K562 (cell line): Measurements from ENCODE around the gene ASPHD2. TPM values are rescaled to one million over a fixed set of nuclear protein-coding genes. Genes with fewer than 3 reads are reported as not detected.
"Not testable (repeated sequence)": the region's sequence is repeated elsewhere in the genome, so short reads cannot be mapped to it uniquely, and the experiment has no call there.

ENCODE experiments used
- ATAC-seq: fragments of 200-7000 bp; cut with Tn5 transposase; 3 replicates; pipeline ENCODE4 v1.9.1; 2020; ENCODE audit warnings: moderate library complexity
- BruUV-seq: library from RNA; stranded (reverse); fragments of 400-500 nt; replicated peaks from 2 replicates; lab custom pipeline; 2021; lab: Mats Ljungman, UMichigan
- CTCF ChIA-PET: fragments of 300-600 bp; formaldehyde crosslinking; extraction: SDS; loops from one replicate; lab custom pipeline; 2021; ENCODE audit warnings: low intra/inter-chr PET ratio; lab: Yijun Ruan, JAX
- POLR2A ChIA-PET: fragments of 300-600, 350-650 bp; sonication (Branson Sonifier 250); formaldehyde crosslinking; extraction: SDS; loops from one replicate; lab custom pipeline; 2021; ENCODE audit warnings: antibody characterized with exemption, inconsistent platforms; lab: Yijun Ruan, JAX
- DNase-seq, 4 experiments: peaks; one replicate each; pipeline versions ENCODE4 v3.0.0 to v3.0.0-alpha.2; 2011 to 2018; ENCODE audit warnings: low spot score in 3 of 4, mixed read lengths in 3 of 4; ENCODE audit errors: extremely low read depth in 1 of 4
- FAIRE-seq: peaks from 2 replicates; lab custom pipeline; 2011; peaks lifted over from hg19 to GRCh38; lab: Jason Lieb, UNC
- H2AFZ ChIP-seq: 2 replicates; pipeline ENCODE4 v1.6.0; 2011; ENCODE audit warnings: low read depth, low read length, control low read depth, inconsistent platforms
- H3K27ac ChIP-seq: fragments of 200-600 bp; 3 replicates; pipeline ENCODE4 v1.8.0; 2011; ENCODE audit warnings: low read depth, mild to moderate bottlenecking, control low read depth, inconsistent platforms, low read length, moderate library complexity, mixed read lengths; ENCODE audit errors: extremely low read depth
- H3K27me3 ChIP-seq, 2 experiments: fragments of 300-600 bp in 1 of 2; 2 replicates in 1 of 2; 3 replicates in 1 of 2; pipeline versions ENCODE4 v1.6.0 to v1.8.0; 2011; ENCODE audit warnings: inconsistent platforms in 2 of 2, low read length in 2 of 2, mild to moderate bottlenecking in 1 of 2, mixed read lengths in 1 of 2, moderate library complexity in 1 of 2; ENCODE audit not compliant: control insufficient read depth in 2 of 2, insufficient read depth in 2 of 2
- H3K36me3 ChIP-seq: fragments of 300-600 bp; 3 replicates; pipeline ENCODE4 v1.8.0; 2011; ENCODE audit warnings: mild to moderate bottlenecking, low read length, inconsistent platforms; ENCODE audit not compliant: control insufficient read depth, insufficient read depth
- H3K4me1 ChIP-seq, 2 experiments: fragments of 200-600 bp in 1 of 2; replicated peaks in 1 of 2; 2 replicates in 1 of 2; 3 replicates in 1 of 2; pipeline versions ENCODE4 v1.5.1 to v1.8.0; 2011; ENCODE audit warnings: inconsistent platforms in 2 of 2, low read length in 2 of 2, mild to moderate bottlenecking in 1 of 2, mixed read lengths in 1 of 2, moderate library complexity in 1 of 2; ENCODE audit not compliant: control insufficient read depth in 2 of 2, insufficient read depth in 2 of 2
- H3K4me2 ChIP-seq: 2 replicates; pipeline ENCODE4 v1.6.1; 2011; ENCODE audit warnings: low read length, control low read depth, inconsistent platforms, mixed read lengths; ENCODE audit not compliant: insufficient read depth
- H3K4me3 ChIP-seq: fragments of 200-600 bp; sonication (generic), shearing (Covaris generic); 2 replicates; pipeline ENCODE4 v1.5.1; 2016; ENCODE audit warnings: control low read depth, inconsistent platforms
- H3K79me2 ChIP-seq: fragments of 200-600 bp; 3 replicates; pipeline ENCODE4 v1.8.0; 2011; ENCODE audit warnings: low read length, inconsistent platforms; ENCODE audit not compliant: control insufficient read depth, insufficient read depth
- H3K9ac ChIP-seq, 2 experiments: 2 replicates each; pipeline versions ENCODE4 v1.6.0 to v1.6.1; 2011; ENCODE audit warnings: low read depth in 2 of 2, low read length in 2 of 2, control low read depth in 1 of 2, inconsistent platforms in 1 of 2, mild to moderate bottlenecking in 1 of 2, mixed read lengths in 1 of 2; ENCODE audit not compliant: insufficient read depth in 1 of 2
- H3K9me1 ChIP-seq: one replicate; pipeline ENCODE4 v1.6.0; 2011; ENCODE audit warnings: inconsistent platforms, mild to moderate bottlenecking, low read length, moderate library complexity; ENCODE audit not compliant: control insufficient read depth, insufficient read depth
- H3K9me3 ChIP-seq: replicated peaks from 2 replicates; pipeline ENCODE4 v1.5.1; 2011; ENCODE audit warnings: low read depth, low read length, inconsistent platforms; ENCODE audit not compliant: control insufficient read depth, insufficient read depth
- H4K20me1 ChIP-seq: replicated peaks from 2 replicates; pipeline ENCODE4 v1.6.1; 2011; ENCODE audit warnings: low read length, inconsistent platforms, mixed read lengths; ENCODE audit not compliant: control insufficient read depth, insufficient read depth
- SFPQ ChIP-seq: fragments of 200-400 bp; formaldehyde crosslinking; IDR thresholded peaks from 2 replicates; pipeline ENCODE4 v1.6.1; 2017; ENCODE audit warnings: mild to moderate bottlenecking, low read depth, low read length, moderate library complexity
- WGBS: fragments of 100-300 bp; shearing (Covaris generic); methylation state at CpG from one replicate; pipeline ENCODE4 v1.1.6; 2016; ENCODE audit warnings: low coverage, mixed read lengths; ENCODE audit not compliant: insufficient coverage; ENCODE audit errors: missing lambda C conversion rate; 5-methylcytosine and 5-hydroxymethylcytosine counted together
- in situ Hi-C: fragments of 300-500 bp; cut with MboI; formaldehyde crosslinking; loops from 4 replicates; pipeline ENCODE4 v1.15.0; 2018; ENCODE audit warnings: inconsistent platforms, mixed read lengths
- intact Hi-C: fragments of 100-400 bp; cut with micrococcal nuclease; formaldehyde crosslinking; loops from 2 replicates; pipeline ENCODE4 v1.14.2; 2022
- polyA plus RNA-seq, 8 experiments: library from polyadenylated mRNA; depleted of rRNA in 4 of 8; stranded (reverse) in 5 of 8; unstranded in 3 of 8; fragments of >200 nt; fragmentation: Nextera tagmentation in 2 of 8; fragmentation: Illumina TruSeq in 1 of 8; extraction: Ambion mirVana in 2 of 8; extraction: Trizol in 1 of 8; gene quantifications; 2 replicates each; pipeline versions ENCODE4 v1.2.1 to v1.2.3, GENCODE V29; 2011 to 2014; ENCODE audit warnings: inconsistent platforms in 1 of 8, missing spikeins in 1 of 8
- total RNA-seq, 7 experiments: library from RNA; depleted of rRNA in 6 of 7; stranded (reverse); fragments of >200 nt in 6 of 7; fragmentation: Illumina TruSeq in 2 of 7; extraction: Trizol in 2 of 7; gene quantifications; 2 replicates each; pipeline versions ENCODE4 v1.2.1 to v1.2.3, GENCODE V29; 2011 to 2021; ENCODE audit warnings: low replicate concordance in 1 of 7

The ASPHD2 gene
- total and polyA plus RNA-seq, 9 of the 15 experiments (the other 6 are each of a cell fraction or from before 2014, with no cell fraction given) = 0.18 to 0.64 (median 0.36) TPM

GRCh38 chr22:26437694-26438392, 8.8 kb downstream of the ASPHD2 start:
- ChIA-PET POLR2A (no interaction called here), CTCF (no interaction called here)
- Histone ChIP-seq H3K4me2 (no peak overlapping the region), H3K27me3 (peaks cover 0 to 2% of the 10 kb centered on the region in 2 experiments; a peak in 3 of 5 replicates), H3K9me1 (no peaks in the 10 kb centered on the region), H3K79me2 (no peaks in the 10 kb centered on the region), H3K4me3 (no peak overlapping the region), H3K36me3 (no peaks in the 10 kb centered on the region), H3K9me3 (no peaks in the 10 kb centered on the region), H2AFZ (no peak overlapping the region), H3K4me1 (peaks cover 0 to 17% of the 10 kb centered on the region in 2 experiments; a peak in 3 of 5 replicates), H3K27ac (no peak overlapping the region), H4K20me1 (no peaks in the 10 kb centered on the region), H3K9ac (peak overlapping the region in 1 of 2 experiments; percentile 35; a peak in 1 of 4 replicates)
- in situ Hi-C loops (no loop called here), intact Hi-C loops (no loop called here)
- TF ChIP-seq SFPQ = no peak
- DNase-seq = no peak
- no TSS peak for BruUV-seq
- no peak for FAIRE-seq
- ATAC-seq = no peak
- 70% methylated on average over 11 of the region's 14 CpGs for WGBS

- ATAC-seq, intact Hi-C loops, in situ Hi-C loops, CTCF ChIA-PET, H3K4me3 ChIP-seq, H3K36me3 ChIP-seq, BruUV-seq, H3K27ac ChIP-seq, H3K9ac ChIP-seq, H3K9me3 ChIP-seq, H4K20me1 ChIP-seq, DNase-seq, H3K4me2 ChIP-seq, H3K79me2 ChIP-seq, FAIRE-seq, H2AFZ ChIP-seq, H3K27me3 ChIP-seq, H3K9me1 ChIP-seq: not testable (repeated sequence)
- POLR2A ChIA-PET = interaction anchor here (0.6 to 1.3 kb wide), 2 partner anchors 8 kb away, joined by 3 read pairs; no protein-coding TSS in a partner anchor
- peaks cover 0 to 12% of the 10 kb centered on the region in 2 experiments; a peak in 3 of 5 replicates for H3K4me1 ChIP-seq
- 24% methylated on average over 3 of the region's 3 CpGs for WGBS
Measured at GRCh38 chr22:26438776-26439175, 9.7 kb downstream of the ASPHD2 start.
